Measurements from ENCODE around the gene MPZL2. TPM values are rescaled to one million over a fixed set of nuclear protein-coding genes. Genes with fewer than 3 reads are reported as not detected.
"Not testable (repeated sequence)": the region's sequence is repeated elsewhere in the genome, so short reads cannot be mapped to it uniquely, and the experiment has no call there.

Gene MPZL2
- total RNA-seq, 1 donor from 2014 or later = 53.0 TPM

- no peak overlapping the region for H3K4me3 ChIP-seq
- TF ChIP-seq CTCF (IDR thresholded peaks at IDR 0.05) = no peak
- no peaks in the 10 kb centered on the region for H3K4me1 ChIP-seq
- intact Hi-C loops (cut with DNase I) = no loop called here
- DNase-seq (ENCODE audit: low spot score in 2 of 2) = no peak
- H3K36me3 ChIP-seq = no peaks in the 10 kb centered on the region
- no peaks in the 10 kb centered on the region for H3K9me3 ChIP-seq
- H3K27ac ChIP-seq = no peak overlapping the region
- no peaks in the 10 kb centered on the region for H3K27me3 ChIP-seq
Measured at GRCh38 chr11:118310271-118310670, 46.2 kb upstream of the MPZL2 start.

GRCh38 chr11:118308995-118309528 is 45.0 kb upstream of the MPZL2 start:
- H3K27me3 ChIP-seq; H3K4me1 ChIP-seq; H3K36me3 ChIP-seq; intact Hi-C loops (cut with DNase I); H3K27ac ChIP-seq; H3K4me3 ChIP-seq; DNase-seq (ENCODE audit: low spot score in 2 of 2); H3K9me3 ChIP-seq: not testable (repeated sequence)

GRCh38 chr11:118306556-118306955 is 42.5 kb upstream of the MPZL2 start:
- Histone ChIP-seq H3K36me3 (no peaks in the 10 kb centered on the region), H3K27ac (no peak overlapping the region), H3K4me1 (no peaks in the 10 kb centered on the region), H3K4me3 (no peak overlapping the region), H3K9me3 (no peaks in the 10 kb centered on the region), H3K27me3 (no peaks in the 10 kb centered on the region)
- no peak for DNase-seq (ENCODE audit: low spot score in 2 of 2)
- intact Hi-C loops (cut with DNase I) = no loop called here
- no peak for TF ChIP-seq CTCF (IDR thresholded peaks at IDR 0.05)

- no peak for DNase-seq (ENCODE audit: low spot score in 2 of 2)
- Histone ChIP-seq H3K9me3 (no peaks in the 10 kb centered on the region), H3K36me3 (no peaks in the 10 kb centered on the region), H3K4me1 (no peaks in the 10 kb centered on the region), H3K27ac (no peak overlapping the region), H3K4me3 (no peak overlapping the region), H3K27me3 (no peaks in the 10 kb centered on the region)
- intact Hi-C loops (cut with DNase I) = no loop called here
- TF ChIP-seq CTCF (IDR thresholded peaks at IDR 0.05) = no peak
Measured at GRCh38 chr11:118305726-118306125, 41.6 kb upstream of the MPZL2 start.

GRCh38 chr11:118304568-118305248 is 40.6 kb upstream of the MPZL2 start, which contains the start of gene CD3E:
TSS of gene CD3E (plus strand) at chr11:118304730. CDS start at chr11:118304953, 223 bp downstream.
- no peak within 1 kb of the TSS for H3K27ac ChIP-seq
- peak within 1 kb of the TSS in 1 of 2 donors; percentile 19 for H3K4me3 ChIP-seq
- no peak for TF ChIP-seq CTCF (IDR thresholded peaks at IDR 0.05)
- H3K9me3 ChIP-seq = no peaks in the 10 kb centered on the region
- H3K4me1 ChIP-seq = no peaks in the 10 kb centered on the region
- no peak for DNase-seq (ENCODE audit: low spot score in 2 of 2)
- intact Hi-C loops (cut with DNase I) = no loop called here
- H3K27me3 ChIP-seq = no peaks in the 10 kb centered on the region
- H3K36me3 ChIP-seq = no peaks in the 10 kb centered on the region

GRCh38 chr11:118304227-118304567 is 40.1 kb upstream of the MPZL2 start:
- intact Hi-C loops (cut with DNase I) = no loop called here
- no peak for DNase-seq (ENCODE audit: low spot score in 2 of 2)
- Histone ChIP-seq H3K27me3 (no peaks in the 10 kb centered on the region), H3K4me1 (no peaks in the 10 kb centered on the region), H3K4me3 (no peak overlapping the region), H3K27ac (no peak overlapping the region), H3K9me3 (no peaks in the 10 kb centered on the region), H3K36me3 (no peaks in the 10 kb centered on the region)
- no peak for TF ChIP-seq CTCF (IDR thresholded peaks at IDR 0.05)
